Measurements from ENCODE around the gene SPN. TPM values are rescaled to one million over a fixed set of nuclear protein-coding genes. Genes with fewer than 3 reads are reported as not detected.

The SPN gene
- total RNA-seq, 1 experiment from 2014 or later, result 0.47 TPM

DNA sequence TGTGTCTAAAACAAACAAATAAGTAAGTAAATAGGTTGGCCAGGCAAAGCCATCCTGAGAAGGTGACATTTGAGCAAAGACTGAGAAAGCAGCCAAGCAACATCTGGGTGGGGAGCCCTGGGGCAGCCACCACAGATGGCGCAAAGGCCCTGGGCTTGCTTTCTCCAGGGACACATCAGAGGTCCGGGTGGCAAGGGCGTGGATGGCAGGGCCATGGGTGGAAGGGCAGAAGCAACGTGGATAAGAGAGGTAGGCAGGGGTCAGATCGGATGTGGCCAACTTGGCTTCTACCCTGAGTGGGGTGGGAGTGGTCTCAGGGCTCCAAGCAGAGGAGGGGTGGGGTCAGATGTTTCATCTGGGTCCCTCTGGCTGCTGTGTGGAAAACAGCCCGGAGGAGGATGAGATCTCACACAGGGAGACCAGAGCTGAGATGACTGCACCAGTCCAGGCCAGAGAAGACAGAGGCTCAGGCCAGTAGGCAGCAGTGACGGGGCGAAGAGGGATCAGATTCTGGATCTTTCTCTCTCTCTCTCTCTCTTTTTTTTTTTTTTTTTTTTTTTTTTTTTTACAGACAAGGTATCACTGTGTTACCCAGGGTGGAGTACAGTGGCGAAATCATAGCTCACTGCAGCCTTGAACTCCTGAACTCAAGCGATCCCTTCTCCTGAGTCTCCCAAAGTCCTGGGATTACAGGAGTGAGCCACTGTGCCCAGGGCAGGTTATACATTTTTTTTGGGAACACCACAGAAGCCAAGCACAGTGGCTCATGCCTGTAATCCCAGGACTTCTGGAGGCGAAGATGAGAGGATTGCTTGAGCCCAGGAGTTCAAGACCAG lies 6.1 kb upstream of the SPN start:
- Histone ChIP-seq H3K27ac (ENCODE audit: low read depth, low read length) (no peak overlapping the region), H3K4me1 (ENCODE audit: control insufficient read depth in 1 of 2, insufficient read depth in 2 of 2, low read length in 2 of 2) (no peaks in the 10 kb centered on the region), H3K4me3 (replicated peaks in 1 of 2; ENCODE audit: low read depth in 1 of 2, low read length in 2 of 2) (no peak overlapping the region), H3K36me3 (ENCODE audit: control insufficient read depth in 1 of 2, insufficient read depth in 2 of 2, low read length in 2 of 2) (no peaks in the 10 kb centered on the region), H2AFZ (ENCODE audit: low read depth, low read length, poor library complexity, severe bottlenecking) (no peak overlapping the region), H3K79me2 (ENCODE audit: insufficient read depth, low read length) (no peaks in the 10 kb centered on the region), H3K9ac (ENCODE audit: low read length) (no peak overlapping the region), H3K4me2 (ENCODE audit: low read length) (no peak overlapping the region), H4K20me1 (ENCODE audit: insufficient read depth) (no peaks in the 10 kb centered on the region), H3K9me2 (ENCODE audit: insufficient read depth) (no peaks in the 10 kb centered on the region), H3K27me3 (ENCODE audit: insufficient read depth, low read length) (no peaks in the 10 kb centered on the region), H3K9me3 (ENCODE audit: control insufficient read depth in 1 of 2, insufficient read depth in 1 of 2, low read depth in 1 of 2, low read length in 2 of 2) (no peaks in the 10 kb centered on the region)
- ChIA-PET CTCF (no interaction called here), POLR2A (no interaction called here), RAD21 (ENCODE audit: low non-redundant PET in 1 of 2, low total read pairs in 2 of 2, uncharacterized antibody in 2 of 2, unreplicated experiment in 2 of 2) (no interaction called here)
- TF ChIP-seq YY1 (IDR thresholded peaks at IDR 0.05; ENCODE audit: extremely low read depth, insufficient replicate concordance, low read depth, low read length), result no peak
- no peak for TF ChIP-seq POLR2AphosphoS5 (IDR thresholded peaks at IDR 0.05; ENCODE audit: low read depth, low read length)
- no peak for TF ChIP-seq ELF1 (IDR thresholded peaks at IDR 0.05; ENCODE audit: borderline replicate concordance, low read depth)
- TF ChIP-seq EZH2 (IDR thresholded peaks at IDR 0.05), result no peak
- TF ChIP-seq SP1 (IDR thresholded peaks at IDR 0.05; ENCODE audit: low read depth), result no peak
- no peak for TF ChIP-seq CEBPB (IDR thresholded peaks at IDR 0.05; ENCODE audit: low read depth)
- TF ChIP-seq SRF (IDR thresholded peaks at IDR 0.05; ENCODE audit: low read depth), result no peak
- TF ChIP-seq EZH2phosphoT487 (IDR thresholded peaks at IDR 0.05; ENCODE audit: borderline replicate concordance), result no peak
- intact Hi-C loops (cut with micrococcal nuclease), result no loop called here
- DNase-seq (ENCODE audit: low read depth, low spot score) (no peak), ATAC-seq (no peak)
- no TSS peak for BruUV-seq (replicated peaks)

DNA sequence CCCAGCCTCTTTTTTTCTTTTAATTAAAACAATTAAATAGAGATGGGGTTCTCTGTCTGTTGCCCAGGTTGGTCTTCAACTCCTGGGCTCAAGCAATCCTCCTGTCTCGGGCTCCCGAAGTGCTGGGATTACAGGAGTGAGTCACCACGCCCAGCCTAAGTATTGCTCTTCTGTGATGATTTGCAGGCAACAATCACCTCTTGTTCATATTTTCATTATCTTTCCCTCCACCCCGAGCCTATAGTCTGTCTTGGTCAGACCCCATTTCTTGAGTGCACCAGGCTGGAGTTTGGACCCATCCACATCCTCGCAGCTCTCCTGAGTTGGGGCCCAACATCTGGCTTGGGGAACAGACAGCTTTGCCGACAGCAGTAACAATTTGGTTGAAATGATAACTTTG lies 4.3 kb upstream of the SPN start:
- Histone ChIP-seq H4K20me1 (ENCODE audit: insufficient read depth) (no peaks in the 10 kb centered on the region), H3K4me2 (ENCODE audit: low read length) (no peak overlapping the region), H3K9me3 (ENCODE audit: control insufficient read depth in 1 of 2, insufficient read depth in 1 of 2, low read depth in 1 of 2, low read length in 2 of 2) (no peaks in the 10 kb centered on the region), H3K9ac (ENCODE audit: low read length) (no peak overlapping the region), H3K79me2 (ENCODE audit: insufficient read depth, low read length) (no peaks in the 10 kb centered on the region), H3K4me3 (replicated peaks in 1 of 2; ENCODE audit: low read depth in 1 of 2, low read length in 2 of 2) (no peak overlapping the region), H3K36me3 (ENCODE audit: control insufficient read depth in 1 of 2, insufficient read depth in 2 of 2, low read length in 2 of 2) (no peaks in the 10 kb centered on the region), H3K4me1 (ENCODE audit: control insufficient read depth in 1 of 2, insufficient read depth in 2 of 2, low read length in 2 of 2) (no peaks in the 10 kb centered on the region), H3K27ac (ENCODE audit: low read depth, low read length) (no peak overlapping the region), H2AFZ (ENCODE audit: low read depth, low read length, poor library complexity, severe bottlenecking) (no peak overlapping the region), H3K9me2 (ENCODE audit: insufficient read depth) (no peaks in the 10 kb centered on the region), H3K27me3 (ENCODE audit: insufficient read depth, low read length) (no peaks in the 10 kb centered on the region)
- ChIA-PET POLR2A (no interaction called here), RAD21 (ENCODE audit: low non-redundant PET in 1 of 2, low total read pairs in 2 of 2, uncharacterized antibody in 2 of 2, unreplicated experiment in 2 of 2) (no interaction called here), CTCF (interaction anchor here (0.6 kb wide), 1 partner anchor 268 kb away, joined by 3 read pairs; no protein-coding TSS in a partner anchor)
- DNase-seq (ENCODE audit: low read depth, low spot score) (no peak), ATAC-seq (no peak)
- BruUV-seq (replicated peaks), result no TSS peak
- intact Hi-C loops (cut with micrococcal nuclease), result no loop called here
- TF ChIP-seq ZNF274 (IDR thresholded peaks at IDR 0.05; ENCODE audit: low read depth, low read length) (no peak), EZH2 (IDR thresholded peaks at IDR 0.05) (no peak), CBX3 (IDR thresholded peaks at IDR 0.05; ENCODE audit: low read depth) (no peak), SP1 (IDR thresholded peaks at IDR 0.05; ENCODE audit: low read depth) (no peak), ELF1 (IDR thresholded peaks at IDR 0.05; ENCODE audit: borderline replicate concordance, low read depth) (no peak), JUND (IDR thresholded peaks at IDR 0.05) (no peak), YY1 (IDR thresholded peaks at IDR 0.05; ENCODE audit: extremely low read depth, insufficient replicate concordance, low read depth, low read length) (no peak), ZFX (IDR thresholded peaks at IDR 0.05) (no peak), POLR2AphosphoS5 (IDR thresholded peaks at IDR 0.05; ENCODE audit: low read depth, low read length) (no peak), SIN3A (IDR thresholded peaks at IDR 0.05; ENCODE audit: low read depth) (no peak)
- TF ChIP-seq, protein P1, sequence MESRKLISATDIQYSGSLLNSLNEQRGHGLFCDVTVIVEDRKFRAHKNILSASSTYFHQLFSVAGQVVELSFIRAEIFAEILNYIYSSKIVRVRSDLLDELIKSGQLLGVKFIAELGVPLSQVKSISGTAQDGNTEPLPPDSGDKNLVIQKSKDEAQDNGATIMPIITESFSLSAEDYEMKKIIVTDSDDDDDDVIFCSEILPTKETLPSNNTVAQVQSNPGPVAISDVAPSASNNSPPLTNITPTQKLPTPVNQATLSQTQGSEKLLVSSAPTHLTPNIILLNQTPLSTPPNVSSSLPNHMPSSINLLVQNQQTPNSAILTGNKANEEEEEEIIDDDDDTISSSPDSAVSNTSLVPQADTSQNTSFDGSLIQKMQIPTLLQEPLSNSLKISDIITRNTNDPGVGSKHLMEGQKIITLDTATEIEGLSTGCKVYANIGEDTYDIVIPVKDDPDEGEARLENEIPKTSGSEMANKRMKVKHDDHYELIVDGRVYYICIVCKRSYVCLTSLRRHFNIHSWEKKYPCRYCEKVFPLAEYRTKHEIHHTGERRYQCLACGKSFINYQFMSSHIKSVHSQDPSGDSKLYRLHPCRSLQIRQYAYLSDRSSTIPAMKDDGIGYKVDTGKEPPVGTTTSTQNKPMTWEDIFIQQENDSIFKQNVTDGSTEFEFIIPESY (IDR thresholded peaks at IDR 0.05; ENCODE audit: extremely low read depth, insufficient replicate concordance, low read length), result no peak
- TF ChIP-seq, protein P2, sequence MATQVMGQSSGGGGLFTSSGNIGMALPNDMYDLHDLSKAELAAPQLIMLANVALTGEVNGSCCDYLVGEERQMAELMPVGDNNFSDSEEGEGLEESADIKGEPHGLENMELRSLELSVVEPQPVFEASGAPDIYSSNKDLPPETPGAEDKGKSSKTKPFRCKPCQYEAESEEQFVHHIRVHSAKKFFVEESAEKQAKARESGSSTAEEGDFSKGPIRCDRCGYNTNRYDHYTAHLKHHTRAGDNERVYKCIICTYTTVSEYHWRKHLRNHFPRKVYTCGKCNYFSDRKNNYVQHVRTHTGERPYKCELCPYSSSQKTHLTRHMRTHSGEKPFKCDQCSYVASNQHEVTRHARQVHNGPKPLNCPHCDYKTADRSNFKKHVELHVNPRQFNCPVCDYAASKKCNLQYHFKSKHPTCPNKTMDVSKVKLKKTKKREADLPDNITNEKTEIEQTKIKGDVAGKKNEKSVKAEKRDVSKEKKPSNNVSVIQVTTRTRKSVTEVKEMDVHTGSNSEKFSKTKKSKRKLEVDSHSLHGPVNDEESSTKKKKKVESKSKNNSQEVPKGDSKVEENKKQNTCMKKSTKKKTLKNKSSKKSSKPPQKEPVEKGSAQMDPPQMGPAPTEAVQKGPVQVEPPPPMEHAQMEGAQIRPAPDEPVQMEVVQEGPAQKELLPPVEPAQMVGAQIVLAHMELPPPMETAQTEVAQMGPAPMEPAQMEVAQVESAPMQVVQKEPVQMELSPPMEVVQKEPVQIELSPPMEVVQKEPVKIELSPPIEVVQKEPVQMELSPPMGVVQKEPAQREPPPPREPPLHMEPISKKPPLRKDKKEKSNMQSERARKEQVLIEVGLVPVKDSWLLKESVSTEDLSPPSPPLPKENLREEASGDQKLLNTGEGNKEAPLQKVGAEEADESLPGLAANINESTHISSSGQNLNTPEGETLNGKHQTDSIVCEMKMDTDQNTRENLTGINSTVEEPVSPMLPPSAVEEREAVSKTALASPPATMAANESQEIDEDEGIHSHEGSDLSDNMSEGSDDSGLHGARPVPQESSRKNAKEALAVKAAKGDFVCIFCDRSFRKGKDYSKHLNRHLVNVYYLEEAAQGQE (IDR thresholded peaks at IDR 0.05; ENCODE audit: low read depth), result no peak
